ENCODE results near the gene RBM12.

The RBM12 gene

DNA sequence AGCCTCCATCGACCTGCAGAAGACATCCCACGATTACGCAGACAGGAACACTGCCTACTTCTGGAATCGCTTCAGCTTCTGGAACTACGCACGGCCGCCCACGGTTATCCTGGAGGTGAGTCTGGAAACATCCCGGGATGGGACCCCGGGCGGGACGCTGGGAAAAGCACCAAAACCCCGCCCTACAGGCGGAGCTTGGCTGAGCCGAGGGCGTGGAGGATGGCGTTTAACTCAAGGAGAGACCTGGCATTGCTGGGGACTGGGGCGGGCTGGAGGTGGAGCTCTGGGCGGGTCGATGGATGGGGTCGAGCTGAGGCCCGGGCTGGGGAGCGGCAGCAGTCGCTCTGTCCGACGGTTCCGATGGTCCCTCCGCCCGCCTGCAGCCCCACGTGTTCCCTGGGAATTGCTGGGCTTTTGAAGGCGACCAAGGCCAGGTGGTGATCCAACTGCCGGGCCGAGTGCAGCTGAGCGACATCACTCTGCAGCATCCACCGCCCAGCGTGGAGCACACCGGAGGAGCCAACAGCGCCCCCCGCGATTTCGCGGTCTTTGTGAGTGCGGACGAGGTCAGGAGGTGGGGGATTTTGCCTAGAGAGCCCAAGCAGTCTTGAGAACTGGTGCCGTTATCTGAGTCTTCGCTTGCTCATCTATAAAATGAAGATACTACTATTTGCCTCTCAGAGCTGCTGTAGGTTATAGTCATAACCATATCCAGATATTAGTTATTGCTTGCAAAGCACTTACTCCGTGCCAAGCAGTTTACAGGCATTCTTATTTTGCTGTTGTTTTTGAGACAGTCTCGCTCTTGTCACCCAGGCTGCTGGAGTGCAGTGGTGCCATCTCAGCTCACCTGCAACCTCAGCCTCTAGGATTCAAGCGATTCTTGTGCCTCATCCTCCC, 45.3 kb downstream of the RBM12 start (continued):
- no peak for TF ChIP-seq ZNF138 (tag by site-specific recombination; IDR thresholded peaks at IDR 0.05; ENCODE audit: borderline replicate concordance)
- TF ChIP-seq ZNF501 (tag by site-specific recombination; IDR thresholded peaks at IDR 0.05) = 0 out of 2 replicates have a peak, but pooled peaks have one; percentile 47
- no peak for TF ChIP-seq ZNF837 (tag by site-specific recombination; IDR thresholded peaks at IDR 0.05)
- peak; percentile 88 for TF ChIP-seq ZNF341 (tag by site-specific recombination; IDR thresholded peaks at IDR 0.05; ENCODE audit: low read depth)
- no peak for TF ChIP-seq ZNF132 (tag by site-specific recombination; IDR thresholded peaks at IDR 0.05; ENCODE audit: borderline replicate concordance)
- TF ChIP-seq, protein P1, sequence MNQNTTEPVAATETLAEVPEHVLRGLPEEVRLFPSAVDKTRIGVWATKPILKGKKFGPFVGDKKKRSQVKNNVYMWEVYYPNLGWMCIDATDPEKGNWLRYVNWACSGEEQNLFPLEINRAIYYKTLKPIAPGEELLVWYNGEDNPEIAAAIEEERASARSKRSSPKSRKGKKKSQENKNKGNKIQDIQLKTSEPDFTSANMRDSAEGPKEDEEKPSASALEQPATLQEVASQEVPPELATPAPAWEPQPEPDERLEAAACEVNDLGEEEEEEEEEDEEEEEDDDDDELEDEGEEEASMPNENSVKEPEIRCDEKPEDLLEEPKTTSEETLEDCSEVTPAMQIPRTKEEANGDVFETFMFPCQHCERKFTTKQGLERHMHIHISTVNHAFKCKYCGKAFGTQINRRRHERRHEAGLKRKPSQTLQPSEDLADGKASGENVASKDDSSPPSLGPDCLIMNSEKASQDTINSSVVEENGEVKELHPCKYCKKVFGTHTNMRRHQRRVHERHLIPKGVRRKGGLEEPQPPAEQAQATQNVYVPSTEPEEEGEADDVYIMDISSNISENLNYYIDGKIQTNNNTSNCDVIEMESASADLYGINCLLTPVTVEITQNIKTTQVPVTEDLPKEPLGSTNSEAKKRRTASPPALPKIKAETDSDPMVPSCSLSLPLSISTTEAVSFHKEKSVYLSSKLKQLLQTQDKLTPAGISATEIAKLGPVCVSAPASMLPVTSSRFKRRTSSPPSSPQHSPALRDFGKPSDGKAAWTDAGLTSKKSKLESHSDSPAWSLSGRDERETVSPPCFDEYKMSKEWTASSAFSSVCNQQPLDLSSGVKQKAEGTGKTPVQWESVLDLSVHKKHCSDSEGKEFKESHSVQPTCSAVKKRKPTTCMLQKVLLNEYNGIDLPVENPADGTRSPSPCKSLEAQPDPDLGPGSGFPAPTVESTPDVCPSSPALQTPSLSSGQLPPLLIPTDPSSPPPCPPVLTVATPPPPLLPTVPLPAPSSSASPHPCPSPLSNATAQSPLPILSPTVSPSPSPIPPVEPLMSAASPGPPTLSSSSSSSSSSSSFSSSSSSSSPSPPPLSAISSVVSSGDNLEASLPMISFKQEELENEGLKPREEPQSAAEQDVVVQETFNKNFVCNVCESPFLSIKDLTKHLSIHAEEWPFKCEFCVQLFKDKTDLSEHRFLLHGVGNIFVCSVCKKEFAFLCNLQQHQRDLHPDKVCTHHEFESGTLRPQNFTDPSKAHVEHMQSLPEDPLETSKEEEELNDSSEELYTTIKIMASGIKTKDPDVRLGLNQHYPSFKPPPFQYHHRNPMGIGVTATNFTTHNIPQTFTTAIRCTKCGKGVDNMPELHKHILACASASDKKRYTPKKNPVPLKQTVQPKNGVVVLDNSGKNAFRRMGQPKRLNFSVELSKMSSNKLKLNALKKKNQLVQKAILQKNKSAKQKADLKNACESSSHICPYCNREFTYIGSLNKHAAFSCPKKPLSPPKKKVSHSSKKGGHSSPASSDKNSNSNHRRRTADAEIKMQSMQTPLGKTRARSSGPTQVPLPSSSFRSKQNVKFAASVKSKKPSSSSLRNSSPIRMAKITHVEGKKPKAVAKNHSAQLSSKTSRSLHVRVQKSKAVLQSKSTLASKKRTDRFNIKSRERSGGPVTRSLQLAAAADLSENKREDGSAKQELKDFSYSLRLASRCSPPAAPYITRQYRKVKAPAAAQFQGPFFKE (tag by site-specific recombination; IDR thresholded peaks at IDR 0.05; ENCODE audit: borderline replicate concordance) = no peak
- TF ChIP-seq ZNF274 (IDR thresholded peaks at IDR 0.05; ENCODE audit: low read length) = no peak
- TF ChIP-seq ZNF274 (tag by site-specific recombination; IDR thresholded peaks at IDR 0.05; ENCODE audit: borderline replicate concordance) = no peak
- peak; percentile 93 for TF ChIP-seq ZBTB48 (tag by site-specific recombination; IDR thresholded peaks at IDR 0.05)
- TF ChIP-seq ZNF791 (tag by site-specific recombination; IDR thresholded peaks at IDR 0.05) = no peak
- TF ChIP-seq, protein P2, sequence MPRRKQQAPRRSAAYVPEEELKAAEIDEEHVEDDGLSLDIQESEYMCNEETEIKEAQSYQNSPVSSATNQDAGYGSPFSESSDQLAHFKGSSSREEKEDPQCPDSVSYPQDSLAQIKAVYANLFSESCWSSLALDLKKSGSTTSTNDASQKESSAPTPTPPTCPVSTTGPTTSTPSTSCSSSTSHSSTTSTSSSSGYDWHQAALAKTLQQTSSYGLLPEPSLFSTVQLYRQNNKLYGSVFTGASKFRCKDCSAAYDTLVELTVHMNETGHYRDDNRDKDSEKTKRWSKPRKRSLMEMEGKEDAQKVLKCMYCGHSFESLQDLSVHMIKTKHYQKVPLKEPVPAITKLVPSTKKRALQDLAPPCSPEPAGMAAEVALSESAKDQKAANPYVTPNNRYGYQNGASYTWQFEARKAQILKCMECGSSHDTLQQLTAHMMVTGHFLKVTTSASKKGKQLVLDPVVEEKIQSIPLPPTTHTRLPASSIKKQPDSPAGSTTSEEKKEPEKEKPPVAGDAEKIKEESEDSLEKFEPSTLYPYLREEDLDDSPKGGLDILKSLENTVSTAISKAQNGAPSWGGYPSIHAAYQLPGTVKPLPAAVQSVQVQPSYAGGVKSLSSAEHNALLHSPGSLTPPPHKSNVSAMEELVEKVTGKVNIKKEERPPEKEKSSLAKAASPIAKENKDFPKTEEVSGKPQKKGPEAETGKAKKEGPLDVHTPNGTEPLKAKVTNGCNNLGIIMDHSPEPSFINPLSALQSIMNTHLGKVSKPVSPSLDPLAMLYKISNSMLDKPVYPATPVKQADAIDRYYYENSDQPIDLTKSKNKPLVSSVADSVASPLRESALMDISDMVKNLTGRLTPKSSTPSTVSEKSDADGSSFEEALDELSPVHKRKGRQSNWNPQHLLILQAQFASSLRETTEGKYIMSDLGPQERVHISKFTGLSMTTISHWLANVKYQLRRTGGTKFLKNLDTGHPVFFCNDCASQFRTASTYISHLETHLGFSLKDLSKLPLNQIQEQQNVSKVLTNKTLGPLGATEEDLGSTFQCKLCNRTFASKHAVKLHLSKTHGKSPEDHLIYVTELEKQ (tag by site-specific recombination; IDR thresholded peaks at IDR 0.05; ENCODE audit: borderline replicate concordance) = peak; percentile 35; the same call in 1 of the 2 replicates
- TF ChIP-seq KLF10 (tag by site-specific recombination; IDR thresholded peaks at IDR 0.05) = peak; percentile 62; the same call in 1 of the 2 replicates
- no peak for TF ChIP-seq ZNF544 (tag by site-specific recombination; IDR thresholded peaks at IDR 0.05)
- peak; percentile 79 for TF ChIP-seq ZFHX2 (tag by site-specific recombination; conservative IDR thresholded peaks at IDR 0.05)
- TF ChIP-seq HOXC10 (CRISPR knock-in tag; IDR thresholded peaks at IDR 0.05) = no peak
- TF ChIP-seq ZNF629 (tag by site-specific recombination; IDR thresholded peaks at IDR 0.05) = peak; percentile 78
- TF ChIP-seq MZF1 (tag by site-specific recombination; IDR thresholded peaks at IDR 0.05; ENCODE audit: borderline replicate concordance) = 0 out of 2 replicates have a peak, but pooled peaks have one; percentile 27
- TF ChIP-seq, protein P3, sequence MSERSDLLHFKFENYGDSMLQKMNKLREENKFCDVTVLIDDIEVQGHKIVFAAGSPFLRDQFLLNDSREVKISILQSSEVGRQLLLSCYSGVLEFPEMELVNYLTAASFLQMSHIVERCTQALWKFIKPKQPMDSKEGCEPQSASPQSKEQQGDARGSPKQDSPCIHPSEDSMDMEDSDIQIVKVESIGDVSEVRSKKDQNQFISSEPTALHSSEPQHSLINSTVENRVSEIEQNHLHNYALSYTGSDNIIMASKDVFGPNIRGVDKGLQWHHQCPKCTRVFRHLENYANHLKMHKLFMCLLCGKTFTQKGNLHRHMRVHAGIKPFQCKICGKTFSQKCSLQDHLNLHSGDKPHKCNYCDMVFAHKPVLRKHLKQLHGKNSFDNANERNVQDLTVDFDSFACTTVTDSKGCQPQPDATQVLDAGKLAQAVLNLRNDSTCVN (tag by site-specific recombination; optimal IDR thresholded peaks at IDR 0.05) = peak; percentile 41
- peak; percentile 91 for TF ChIP-seq ZNF335 (tag by site-specific recombination; conservative IDR thresholded peaks at IDR 0.05)
- TF ChIP-seq ZNF19 (tag by site-specific recombination; IDR thresholded peaks at IDR 0.05; ENCODE audit: low read depth) = no peak
- no peak for TF ChIP-seq ZNF214 (tag by site-specific recombination; IDR thresholded peaks at IDR 0.05; ENCODE audit: borderline replicate concordance)
- TF ChIP-seq, protein P4, sequence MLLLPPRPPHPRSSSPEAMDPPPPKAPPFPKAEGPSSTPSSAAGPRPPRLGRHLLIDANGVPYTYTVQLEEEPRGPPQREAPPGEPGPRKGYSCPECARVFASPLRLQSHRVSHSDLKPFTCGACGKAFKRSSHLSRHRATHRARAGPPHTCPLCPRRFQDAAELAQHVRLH (tag by site-specific recombination; IDR thresholded peaks at IDR 0.05) = no peak
- TF ChIP-seq SCRT1 (tag by site-specific recombination; IDR thresholded peaks at IDR 0.05; ENCODE audit: borderline replicate concordance) = no peak
- peak; percentile 40; the same call in 1 of the 2 replicates for TF ChIP-seq KLF16 (tag by site-specific recombination; IDR thresholded peaks at IDR 0.05)
- TF ChIP-seq ZXDB (tag by site-specific recombination; IDR thresholded peaks at IDR 0.05) = peak; percentile 81
- peak; percentile 69 for TF ChIP-seq KLF1 (tag by site-specific recombination; IDR thresholded peaks at IDR 0.05)
- peak; percentile 76 for TF ChIP-seq ZNF24 (tag by site-specific recombination; IDR thresholded peaks at IDR 0.05)
- TF ChIP-seq ZNF624 (tag by site-specific recombination; IDR thresholded peaks at IDR 0.05) = no peak
- no peak for TF ChIP-seq HOXA7 (CRISPR knock-in tag; IDR thresholded peaks at IDR 0.05; ENCODE audit: borderline replicate concordance)
- TF ChIP-seq ZFP3 (tag by site-specific recombination; IDR thresholded peaks at IDR 0.05; ENCODE audit: low read depth) = no peak

Measured in HEK293 (cell line).